NCI-H2107 treated with DMSO at 0.1 percent for 48 hours (cell line): ENCODE measurements around the gene ARL11.
A peak's percentile ranks its signal among the peaks of the same experiment; 100 is the strongest.
"Not testable (repeated sequence)": the region's sequence is repeated elsewhere in the genome, so short reads cannot be mapped to it uniquely, and the experiment has no call there.

ENCODE experiments used
- DNase-seq: peaks from one replicate; lab custom pipeline; 2025; ENCODE audit not compliant: unreplicated experiment; lab: John Stamatoyannopoulos, UW

Gene ARL11

GRCh38 chr13:49627831-49628652 lies at the start of gene ARL11:
Gene ARL11, plus strand, starts transcription at chr13:49628507. Its CDS starts 1,941 bp downstream, at chr13:49630448.
- no peak for DNase-seq

- no peak for DNase-seq
These were observed 48.8 kb upstream of the ARL11 start for GRCh38 chr13:49579501-49579900.

GRCh38 chr13:49580980-49581680 lies 47.2 kb upstream of the ARL11 start:
- no peak for DNase-seq

- peak; percentile 26 for DNase-seq
These were observed 43.5 kb upstream of the ARL11 start for GRCh38 chr13:49584771-49585182.

GRCh38 chr13:49585220-49586157 lies 42.8 kb upstream of the ARL11 start, which contains the start of gene RCBTB1:
Gene RCBTB1, minus strand, starts transcription at chr13:49585558. Its CDS starts 18,279 bp downstream, at chr13:49567279.
- DNase-seq = peak; percentile 38

GRCh38 chr13:49586717-49587116 lies 41.6 kb upstream of the ARL11 start:
- DNase-seq = no peak

- DNase-seq = no peak
These were observed 40.9 kb upstream of the ARL11 start for GRCh38 chr13:49587311-49587847.

GRCh38 chr13:49590714-49591113 lies 37.6 kb upstream of the ARL11 start:
- not testable (repeated sequence) for DNase-seq

- DNase-seq = not testable (repeated sequence)
These were observed 34.4 kb upstream of the ARL11 start for GRCh38 chr13:49593876-49594275.

- DNase-seq = no peak
These were observed 33.7 kb upstream of the ARL11 start for GRCh38 chr13:49594576-49594975.

- no peak for DNase-seq
These were observed 32.1 kb upstream of the ARL11 start for GRCh38 chr13:49596221-49596620.

- no peak for DNase-seq
These were observed 31.2 kb upstream of the ARL11 start for GRCh38 chr13:49597043-49597641.

- DNase-seq = no peak
These were observed 26.3 kb upstream of the ARL11 start for GRCh38 chr13:49602005-49602404.

- DNase-seq = not testable (repeated sequence)
These were observed 25.7 kb upstream of the ARL11 start for GRCh38 chr13:49602615-49603014.

GRCh38 chr13:49604570-49604969 lies 23.7 kb upstream of the ARL11 start:
- DNase-seq = no peak

GRCh38 chr13:49606747-49607648 lies 21.3 kb upstream of the ARL11 start:
- peak; percentile 89 for DNase-seq

GRCh38 chr13:49607761-49608160 lies 20.5 kb upstream of the ARL11 start:
- DNase-seq = no peak

GRCh38 chr13:49608651-49609331 lies 19.5 kb upstream of the ARL11 start:
- DNase-seq = no peak

- no peak for DNase-seq
These were observed 18.1 kb upstream of the ARL11 start for GRCh38 chr13:49610176-49610575.
